Osteocyte (in vitro differentiated cells): ENCODE data around the gene FLII. TPM values are rescaled to one million over a fixed set of nuclear protein-coding genes. Genes with fewer than 3 reads are reported as not detected.

Source experiments
- DNase-seq: peaks from one replicate; pipeline ENCODE4 v3.0.0; 2021; ENCODE audit warnings: mixed read lengths; ENCODE audit not compliant: unreplicated experiment; ENCODE audit errors: extremely low spot score
- H3K27ac Mint-ChIP-seq: one replicate; pipeline ENCODE4 v1.8.0; 2021; ENCODE audit warnings: mild to moderate bottlenecking, mixed read lengths; ENCODE audit not compliant: unreplicated experiment
- H3K27me3 Mint-ChIP-seq: one replicate; pipeline ENCODE4 v1.8.0; 2021; ENCODE audit warnings: mixed read lengths; ENCODE audit not compliant: unreplicated experiment
- H3K36me3 Mint-ChIP-seq: one replicate; pipeline ENCODE4 v1.8.0; 2021; ENCODE audit warnings: mixed read lengths; ENCODE audit not compliant: unreplicated experiment
- H3K4me1 Mint-ChIP-seq: one replicate; pipeline ENCODE4 v1.8.0; 2021; ENCODE audit warnings: mixed read lengths; ENCODE audit not compliant: unreplicated experiment
- H3K4me3 Mint-ChIP-seq: one replicate; pipeline ENCODE4 v1.8.0; 2021; ENCODE audit warnings: mild to moderate bottlenecking, moderate library complexity, mixed read lengths; ENCODE audit not compliant: unreplicated experiment
- H3K9me3 Mint-ChIP-seq: one replicate; pipeline ENCODE4 v1.8.0; 2021; ENCODE audit warnings: mixed read lengths; ENCODE audit not compliant: unreplicated experiment
- CTCF ChIP-seq: fragments of 200-600 bp; sonication (generic); IDR thresholded peaks from 2 replicates; pipeline ENCODE4 v1.5.0; 2021; ENCODE audit warnings: antibody characterized with exemption, mild to moderate bottlenecking, moderate library complexity
- total RNA-seq: library from RNA; stranded (reverse); gene quantifications from 2 replicates; pipeline ENCODE4 v1.2.1, GENCODE V29; 2021

Gene FLII
- total RNA-seq, 1 donor from 2014 or later, result 214 TPM

GRCh38 chr17:18233803-18234518, 24.6 kb downstream of the FLII start:
- no peaks in the 10 kb centered on the region for H3K27me3 Mint-ChIP-seq
- H3K9me3 Mint-ChIP-seq, result no peaks in the 10 kb centered on the region
- H3K27ac Mint-ChIP-seq, result no peak overlapping the region
- peaks cover 17% of the 10 kb centered on the region for H3K4me1 Mint-ChIP-seq
- no peak overlapping the region for H3K4me3 Mint-ChIP-seq
- TF ChIP-seq CTCF, result no peak
- peaks cover 5% of the 10 kb centered on the region for H3K36me3 Mint-ChIP-seq
- no peak for DNase-seq

GRCh38 chr17:18231164-18231563, 27.4 kb downstream of the FLII start:
- Mint-ChIP-seq H3K4me3 (no peak overlapping the region), H3K4me1 (peaks cover 38% of the 10 kb centered on the region), H3K36me3 (no peaks in the 10 kb centered on the region), H3K9me3 (no peaks in the 10 kb centered on the region), H3K27me3 (no peaks in the 10 kb centered on the region), H3K27ac (no peak overlapping the region)
- no peak for DNase-seq
- TF ChIP-seq CTCF, result no peak

GRCh38 chr17:18230288-18231141, 28.0 kb downstream of the FLII start:
- no peak overlapping the region for H3K4me3 Mint-ChIP-seq
- no peaks in the 10 kb centered on the region for H3K36me3 Mint-ChIP-seq
- peaks cover 31% of the 10 kb centered on the region for H3K4me1 Mint-ChIP-seq
- TF ChIP-seq CTCF, result no peak
- H3K27me3 Mint-ChIP-seq, result no peaks in the 10 kb centered on the region
- no peak for DNase-seq
- H3K9me3 Mint-ChIP-seq, result no peaks in the 10 kb centered on the region
- no peak overlapping the region for H3K27ac Mint-ChIP-seq

- Mint-ChIP-seq H3K9me3 (no peaks in the 10 kb centered on the region), H3K4me3 (no peak overlapping the region), H3K27ac (no peak overlapping the region), H3K4me1 (peaks cover 28% of the 10 kb centered on the region), H3K36me3 (no peaks in the 10 kb centered on the region), H3K27me3 (no peaks in the 10 kb centered on the region)
- no peak for TF ChIP-seq CTCF
- DNase-seq, result no peak
These were observed 28.8 kb downstream of the FLII start for GRCh38 chr17:18229771-18230170.

- H3K36me3 Mint-ChIP-seq, result no peaks in the 10 kb centered on the region
- H3K4me1 Mint-ChIP-seq, result peaks cover 29% of the 10 kb centered on the region
- H3K27me3 Mint-ChIP-seq, result no peaks in the 10 kb centered on the region
- no peak for DNase-seq
- TF ChIP-seq CTCF, result no peak
- no peak overlapping the region for H3K27ac Mint-ChIP-seq
- H3K9me3 Mint-ChIP-seq, result no peaks in the 10 kb centered on the region
- H3K4me3 Mint-ChIP-seq, result no peak overlapping the region
These were observed 29.3 kb downstream of the FLII start for GRCh38 chr17:18229254-18229653.
